Suprapubic skin (tissue), 3 donors: ENCODE measurements around the gene TMEM60.

Experiments
- POLR2A ChIP-seq, 2 donors: fragments of 450-650 bp; IDR thresholded peaks; one replicate each; pipeline ENCODE4 v1.6.1; 2017; ENCODE audit warnings: antibody characterized with exemption in 2 of 2, mild to moderate bottlenecking in 2 of 2, moderate library complexity in 2 of 2
- TF ChIP-seq, protein P1 (sequence below), 2 donors: fragments of 200-600 bp in 1 of 2; fragments of 450-650 bp in 1 of 2; sonication (generic) in 1 of 2; IDR thresholded peaks; one replicate each; pipeline ENCODE4 v1.5.1; 2016 to 2019; ENCODE audit warnings: antibody characterized with exemption in 2 of 2, mild to moderate bottlenecking in 1 of 2, moderate library complexity in 1 of 2

DNA sequence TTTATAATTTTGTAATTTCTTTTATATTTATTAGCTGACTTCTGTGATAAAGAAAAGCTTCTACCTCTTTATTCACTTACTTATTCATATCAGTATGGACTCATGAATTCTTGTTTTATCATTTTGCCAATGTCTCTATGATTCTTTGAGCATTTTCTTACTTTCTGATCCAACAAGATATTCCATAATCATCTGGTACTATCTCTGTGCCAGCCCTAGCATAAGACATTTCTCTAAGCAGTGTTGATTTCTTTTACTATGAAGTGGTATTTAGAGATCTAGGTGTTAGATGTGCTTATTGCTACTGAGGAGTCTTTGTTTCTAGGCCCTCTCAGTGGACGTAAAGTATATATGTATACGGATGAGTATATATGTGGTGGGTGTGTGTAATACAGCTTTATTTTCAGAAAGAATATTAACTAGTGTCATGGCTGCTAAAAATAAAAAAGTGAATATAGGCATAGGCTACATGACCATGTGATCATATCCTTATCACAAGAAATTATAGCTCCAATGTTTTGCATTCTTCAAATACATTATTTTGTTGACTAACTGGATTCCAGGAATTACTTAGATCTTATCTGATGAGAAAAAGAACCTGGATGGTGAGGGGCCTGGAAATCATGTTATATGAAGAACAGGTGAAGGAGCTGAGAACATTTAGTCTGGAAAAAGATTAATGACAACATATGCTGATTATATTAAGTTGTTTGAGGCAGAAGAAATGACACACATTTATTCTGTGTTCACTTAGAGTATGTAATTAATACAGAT, 13.5 kb upstream of the TMEM60 start:
- TF ChIP-seq, protein P1, sequence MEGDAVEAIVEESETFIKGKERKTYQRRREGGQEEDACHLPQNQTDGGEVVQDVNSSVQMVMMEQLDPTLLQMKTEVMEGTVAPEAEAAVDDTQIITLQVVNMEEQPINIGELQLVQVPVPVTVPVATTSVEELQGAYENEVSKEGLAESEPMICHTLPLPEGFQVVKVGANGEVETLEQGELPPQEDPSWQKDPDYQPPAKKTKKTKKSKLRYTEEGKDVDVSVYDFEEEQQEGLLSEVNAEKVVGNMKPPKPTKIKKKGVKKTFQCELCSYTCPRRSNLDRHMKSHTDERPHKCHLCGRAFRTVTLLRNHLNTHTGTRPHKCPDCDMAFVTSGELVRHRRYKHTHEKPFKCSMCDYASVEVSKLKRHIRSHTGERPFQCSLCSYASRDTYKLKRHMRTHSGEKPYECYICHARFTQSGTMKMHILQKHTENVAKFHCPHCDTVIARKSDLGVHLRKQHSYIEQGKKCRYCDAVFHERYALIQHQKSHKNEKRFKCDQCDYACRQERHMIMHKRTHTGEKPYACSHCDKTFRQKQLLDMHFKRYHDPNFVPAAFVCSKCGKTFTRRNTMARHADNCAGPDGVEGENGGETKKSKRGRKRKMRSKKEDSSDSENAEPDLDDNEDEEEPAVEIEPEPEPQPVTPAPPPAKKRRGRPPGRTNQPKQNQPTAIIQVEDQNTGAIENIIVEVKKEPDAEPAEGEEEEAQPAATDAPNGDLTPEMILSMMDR (IDR thresholded peaks at IDR 0.05), result no peak
- TF ChIP-seq POLR2A (IDR thresholded peaks at IDR 0.05), result no peak
